ENCODE data around the gene PI4K2A.

PI4K2A gene

GRCh38 chr10:97705006-97705670 is 64.7 kb downstream of the PI4K2A start:
- DNase-seq (ENCODE audit: low read depth), result no peak

- DNase-seq (ENCODE audit: low read depth), result no peak
These were observed 66.8 kb downstream of the PI4K2A start for GRCh38 chr10:97707134-97707861.

- DNase-seq (ENCODE audit: low read depth), result no peak
These were observed 67.7 kb downstream of the PI4K2A start for GRCh38 chr10:97708167-97708566.

GRCh38 chr10:97708976-97709946 is 68.8 kb downstream of the PI4K2A start:
- peak; percentile 21 for DNase-seq (ENCODE audit: low read depth)

- no peak for DNase-seq (ENCODE audit: low read depth)
These were observed 71.4 kb downstream of the PI4K2A start for GRCh38 chr10:97711640-97712572.

GRCh38 chr10:97713339-97713825 is 72.9 kb downstream of the PI4K2A start, which contains the start of gene MARVELD1:
Gene MARVELD1 (plus strand): TSS chr10:97713730. CDS start chr10:97713877, 147 bp downstream.
- DNase-seq (ENCODE audit: low read depth), result no peak

- DNase-seq (ENCODE audit: low read depth), result peak; percentile 28
These were observed 73.4 kb downstream of the PI4K2A start for GRCh38 chr10:97713826-97714400.

GRCh38 chr10:97714401-97715258 is 74.2 kb downstream of the PI4K2A start:
- DNase-seq (ENCODE audit: low read depth), result no peak

GRCh38 chr10:97715259-97715874 is 74.9 kb downstream of the PI4K2A start:
- no peak for DNase-seq (ENCODE audit: low read depth)

GRCh38 chr10:97717627-97718026 is 77.2 kb downstream of the PI4K2A start:
- DNase-seq (ENCODE audit: low read depth), result no peak

GRCh38 chr10:97718178-97718577 is 77.7 kb downstream of the PI4K2A start:
- DNase-seq (ENCODE audit: low read depth), result no peak

- DNase-seq (ENCODE audit: low read depth), result no peak
These were observed 78.2 kb downstream of the PI4K2A start for GRCh38 chr10:97718659-97719142.

GRCh38 chr10:97719602-97720001 is 79.1 kb downstream of the PI4K2A start:
- DNase-seq (ENCODE audit: low read depth), result no peak

GRCh38 chr10:97721871-97722780 is 81.7 kb downstream of the PI4K2A start:
- DNase-seq (ENCODE audit: low read depth), result no peak

GRCh38 chr10:97723001-97723400 is 82.5 kb downstream of the PI4K2A start:
- DNase-seq (ENCODE audit: low read depth), result no peak

- no peak for DNase-seq (ENCODE audit: low read depth)
These were observed 84.0 kb downstream of the PI4K2A start for GRCh38 chr10:97724341-97724941.
